Adrenal gland (tissue), 5 donors: ENCODE data around the gene CDH15.

ENCODE experiments used
- CTCF ChIP-seq, 6 experiments: fragments of 450-650 bp in 4 of 6; fragments of 200-600 bp in 2 of 6; sonication (generic) in 1 of 6; IDR thresholded peaks; 1 replicate in 5 of 6; 2 replicates in 1 of 6; pipeline versions ENCODE4 v1.5.1 to v1.8.0; 2016 to 2021; ENCODE audit warnings: antibody characterized with exemption in 6 of 6, mild to moderate bottlenecking in 2 of 6, moderate library complexity in 1 of 6
- POLR2A ChIP-seq, 2 donors: fragments of 450-650 bp; IDR thresholded peaks; one replicate each; pipeline ENCODE4 v1.6.1; 2017; ENCODE audit warnings: antibody characterized with exemption in 2 of 2, mild to moderate bottlenecking in 2 of 2, moderate library complexity in 1 of 2
- donor health status: DM: no; HTN: no; CAD: no.

DNA sequence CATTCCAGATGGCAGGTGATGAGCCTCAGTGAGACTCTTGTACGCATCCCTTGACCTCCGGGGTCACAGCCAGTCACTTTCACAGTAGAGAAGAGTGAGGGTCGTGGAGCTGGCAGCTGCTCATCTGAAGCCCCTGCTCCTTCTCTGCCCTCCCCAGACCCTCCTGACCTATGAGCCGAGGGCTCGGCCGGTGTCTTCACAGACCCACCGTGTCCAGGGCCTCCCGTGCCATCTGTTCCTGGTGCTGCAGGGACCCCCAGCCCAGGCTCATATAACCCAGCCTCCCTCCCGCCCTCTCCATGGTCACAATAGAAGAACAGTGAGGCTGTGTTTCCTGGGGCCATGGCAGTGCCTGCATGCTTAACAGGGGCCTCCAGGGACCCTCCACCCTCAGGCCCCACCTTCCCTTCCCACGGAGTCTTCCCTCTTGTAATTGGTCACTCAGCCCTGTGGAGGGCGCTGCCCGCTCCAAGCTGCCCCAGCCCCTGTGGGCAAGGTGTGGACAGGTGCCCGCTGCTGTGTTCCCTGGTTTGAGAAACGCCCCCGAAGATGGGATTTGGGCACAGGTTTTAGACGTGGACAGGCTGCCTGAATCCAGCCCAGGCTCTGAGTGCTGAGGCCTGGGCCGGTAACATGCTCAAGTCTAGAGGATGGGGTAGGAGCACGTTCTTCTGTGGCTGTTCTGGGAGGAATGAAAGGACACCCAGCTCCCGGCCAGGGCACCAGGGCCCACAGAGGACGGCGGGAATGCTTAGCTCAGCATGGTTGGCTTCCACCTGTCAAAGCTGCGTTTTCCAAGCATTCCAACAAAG is 39.1 kb upstream of the CDH15 start:
- TF ChIP-seq CTCF (IDR thresholded peaks at IDR 0.05) (no peak), POLR2A (IDR thresholded peaks at IDR 0.05) (no peak)
